ENCODE measurements around the gene ZDHHC18.

The ZDHHC18 gene

GRCh38 chr1:26781206-26781825 is 45.2 kb upstream of the ZDHHC18 start (continued):
- TF ChIP-seq PATZ1 (CRISPR knock-in tag; IDR thresholded peaks at IDR 0.05; ENCODE audit: borderline replicate concordance) = no peak
- no peak for TF ChIP-seq ISL1 (CRISPR knock-in tag; IDR thresholded peaks at IDR 0.05)
- no peak for TF ChIP-seq TOX (CRISPR knock-in tag; IDR thresholded peaks at IDR 0.05; ENCODE audit: borderline replicate concordance)
- TF ChIP-seq CSDC2 (CRISPR knock-in tag; IDR thresholded peaks at IDR 0.05) = no peak
- no peak for TF ChIP-seq ZNF8 (CRISPR knock-in tag; IDR thresholded peaks at IDR 0.05)
- TF ChIP-seq SNAI2 (CRISPR knock-in tag; IDR thresholded peaks at IDR 0.05) = no peak
- TF ChIP-seq TCF4 (CRISPR knock-in tag; IDR thresholded peaks at IDR 0.05; ENCODE audit: borderline replicate concordance) = no peak

- ATAC-seq = no peak
- no peak for TF ChIP-seq CREB5 (CRISPR knock-in tag; IDR thresholded peaks at IDR 0.05; ENCODE audit: low read depth)
- no peak for TF ChIP-seq OSR1 (CRISPR knock-in tag; IDR thresholded peaks at IDR 0.05)
- no peak for TF ChIP-seq PPARA (CRISPR knock-in tag; IDR thresholded peaks at IDR 0.05; ENCODE audit: borderline replicate concordance)
- no peak for TF ChIP-seq SNAI2 (CRISPR knock-in tag; IDR thresholded peaks at IDR 0.05)
- TF ChIP-seq ZNF70 (CRISPR knock-in tag; IDR thresholded peaks at IDR 0.05) = no peak
- no peak for TF ChIP-seq ZNF565 (CRISPR knock-in tag; conservative IDR thresholded peaks at IDR 0.05; ENCODE audit: low read depth)
- no peak for TF ChIP-seq RARB (CRISPR knock-in tag; IDR thresholded peaks at IDR 0.05)
- TF ChIP-seq CSDC2 (CRISPR knock-in tag; IDR thresholded peaks at IDR 0.05) = no peak
- no peak for TF ChIP-seq POU6F1 (CRISPR knock-in tag; IDR thresholded peaks at IDR 0.05; ENCODE audit: borderline replicate concordance, low read depth)
- no peak for TF ChIP-seq ZFP30 (CRISPR knock-in tag; IDR thresholded peaks at IDR 0.05)
Measured at GRCh38 chr1:26782521-26783212, 43.8 kb upstream of the ZDHHC18 start.

GRCh38 chr1:26783646-26784022 is 42.9 kb upstream of the ZDHHC18 start:
- TF ChIP-seq CSDC2 (CRISPR knock-in tag; IDR thresholded peaks at IDR 0.05) (no peak), RARB (CRISPR knock-in tag; IDR thresholded peaks at IDR 0.05) (no peak), TSHZ2 (CRISPR knock-in tag; IDR thresholded peaks at IDR 0.05) (no peak), GLIS3 (CRISPR knock-in tag; IDR thresholded peaks at IDR 0.05) (no peak), POU6F1 (CRISPR knock-in tag; IDR thresholded peaks at IDR 0.05; ENCODE audit: borderline replicate concordance, low read depth) (no peak), TCF4 (CRISPR knock-in tag; IDR thresholded peaks at IDR 0.05; ENCODE audit: borderline replicate concordance) (no peak), ZNF70 (CRISPR knock-in tag; IDR thresholded peaks at IDR 0.05) (no peak), ESRRG (CRISPR knock-in tag; IDR thresholded peaks at IDR 0.05) (no peak), ISL1 (CRISPR knock-in tag; IDR thresholded peaks at IDR 0.05) (no peak), PATZ1 (CRISPR knock-in tag; IDR thresholded peaks at IDR 0.05; ENCODE audit: borderline replicate concordance) (no peak), OSR1 (CRISPR knock-in tag; IDR thresholded peaks at IDR 0.05) (no peak)
- no peak for ATAC-seq

Data from SK-N-SH treated with all-trans-retinoic acid at 6 μM for 48 hours (cell line).